BJ (cell line): ENCODE results near the gene NKAIN4. TPM values are rescaled to one million over a fixed set of nuclear protein-coding genes. Genes with fewer than 3 reads are reported as not detected.
A peak's percentile ranks its signal among the peaks of the same experiment; 100 is the strongest.

ENCODE experiments used
- CTCF ChIA-PET: fragments of 350-600 bp; formaldehyde crosslinking; extraction: SDS; loops from one replicate; lab custom pipeline; 2021; ENCODE audit warnings: antibody characterized with exemption, inconsistent platforms; lab: Yijun Ruan, JAX
- POLR2A ChIA-PET: fragments of 300-600 bp; sonication (Branson Sonifier 250); formaldehyde crosslinking; extraction: SDS; loops from one replicate; lab custom pipeline; 2021; ENCODE audit warnings: antibody characterized with exemption; lab: Charles Lee
- DNase-seq: peaks from one replicate; pipeline ENCODE4 v3.0.0-alpha.2; 2011; ENCODE audit warnings: low read depth
- H3K27me3 ChIP-seq: 2 replicates; pipeline ENCODE4 v1.6.0; 2011; ENCODE audit warnings: low read length; ENCODE audit not compliant: control insufficient read depth, insufficient read depth
- H3K36me3 ChIP-seq: 2 replicates; pipeline ENCODE4 v1.5.1; 2011; ENCODE audit warnings: low read length; ENCODE audit not compliant: control insufficient read depth, insufficient read depth
- H3K4me3 ChIP-seq: 2 replicates; pipeline ENCODE4 v1.5.1; 2011; ENCODE audit warnings: low read depth, mild to moderate bottlenecking, control low read depth, low read length
- polyA plus RNA-seq: library from polyadenylated mRNA; depleted of rRNA; stranded (reverse); fragments of >200 nt; gene quantifications from 2 replicates; pipeline ENCODE4 v1.2.3, GENCODE V29; 2011
- TF ChIP-seq, protein P1 (sequence below): IDR thresholded peaks from 2 replicates; pipeline ENCODE4 v1.5.1; 2011; ENCODE audit warnings: low read depth, mild to moderate bottlenecking, control low read depth, inconsistent platforms, low read length, moderate library complexity; ENCODE audit not compliant: insufficient read depth

Gene NKAIN4
- polyA plus RNA-seq, 1 experiment, result not detected

DNA sequence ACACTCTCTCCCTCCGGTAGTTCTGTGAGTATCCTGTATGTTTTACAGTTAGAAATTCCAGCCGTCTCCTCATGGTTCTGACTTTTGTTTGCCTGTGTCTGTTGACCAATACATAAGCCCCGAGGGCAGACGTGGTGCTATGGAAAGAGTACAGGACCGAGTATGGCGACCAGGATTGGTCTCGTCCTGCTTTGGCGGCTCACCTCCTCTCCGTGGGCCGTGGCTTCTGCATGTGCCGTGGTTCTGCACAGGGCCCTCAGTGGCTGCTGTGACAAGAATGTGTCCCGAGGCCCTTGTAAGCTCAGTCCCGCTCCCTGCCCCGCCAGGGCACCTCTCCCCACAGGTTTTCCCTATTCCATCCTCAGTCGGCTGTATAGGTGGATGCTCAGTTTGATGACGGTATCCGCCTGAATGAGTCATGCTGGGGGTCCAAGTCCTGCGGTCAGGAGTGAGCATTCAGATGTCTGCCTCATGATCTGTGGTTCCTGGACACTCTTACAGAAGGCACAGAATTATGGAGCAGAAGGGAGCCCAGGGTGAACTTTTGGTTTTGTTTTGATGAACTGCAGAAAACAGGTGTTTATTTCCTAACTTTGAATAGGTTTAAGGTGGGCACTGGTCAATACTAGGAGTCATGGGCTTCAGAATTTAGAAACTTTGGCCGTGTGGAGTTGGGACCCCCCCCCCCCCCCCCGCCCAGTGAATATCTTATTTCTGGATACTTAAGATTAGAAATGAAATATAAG is 19.5 kb upstream of the NKAIN4 start:
- no peak for DNase-seq
- POLR2A ChIA-PET, result interaction anchor here (0.7 kb wide), 1 partner anchor 40 kb away, joined by 5 read pairs; no protein-coding TSS in a partner anchor
- Histone ChIP-seq H3K36me3 (peaks cover 27% of the 10 kb centered on the region), H3K4me3 (peak overlapping the region; percentile 99), H3K27me3 (0 out of 2 replicates have a peak, but pooled peaks cover under 1% of the 10 kb centered on the region)
- CTCF ChIA-PET, result interaction anchor here (1.1 to 5.4 kb wide), 7 partner anchors 13 to 50 kb away, joined by 3 to 37 read pairs (median 7); no protein-coding TSS in a partner anchor
- TF ChIP-seq, protein P1, sequence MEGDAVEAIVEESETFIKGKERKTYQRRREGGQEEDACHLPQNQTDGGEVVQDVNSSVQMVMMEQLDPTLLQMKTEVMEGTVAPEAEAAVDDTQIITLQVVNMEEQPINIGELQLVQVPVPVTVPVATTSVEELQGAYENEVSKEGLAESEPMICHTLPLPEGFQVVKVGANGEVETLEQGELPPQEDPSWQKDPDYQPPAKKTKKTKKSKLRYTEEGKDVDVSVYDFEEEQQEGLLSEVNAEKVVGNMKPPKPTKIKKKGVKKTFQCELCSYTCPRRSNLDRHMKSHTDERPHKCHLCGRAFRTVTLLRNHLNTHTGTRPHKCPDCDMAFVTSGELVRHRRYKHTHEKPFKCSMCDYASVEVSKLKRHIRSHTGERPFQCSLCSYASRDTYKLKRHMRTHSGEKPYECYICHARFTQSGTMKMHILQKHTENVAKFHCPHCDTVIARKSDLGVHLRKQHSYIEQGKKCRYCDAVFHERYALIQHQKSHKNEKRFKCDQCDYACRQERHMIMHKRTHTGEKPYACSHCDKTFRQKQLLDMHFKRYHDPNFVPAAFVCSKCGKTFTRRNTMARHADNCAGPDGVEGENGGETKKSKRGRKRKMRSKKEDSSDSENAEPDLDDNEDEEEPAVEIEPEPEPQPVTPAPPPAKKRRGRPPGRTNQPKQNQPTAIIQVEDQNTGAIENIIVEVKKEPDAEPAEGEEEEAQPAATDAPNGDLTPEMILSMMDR, result no peak

DNA sequence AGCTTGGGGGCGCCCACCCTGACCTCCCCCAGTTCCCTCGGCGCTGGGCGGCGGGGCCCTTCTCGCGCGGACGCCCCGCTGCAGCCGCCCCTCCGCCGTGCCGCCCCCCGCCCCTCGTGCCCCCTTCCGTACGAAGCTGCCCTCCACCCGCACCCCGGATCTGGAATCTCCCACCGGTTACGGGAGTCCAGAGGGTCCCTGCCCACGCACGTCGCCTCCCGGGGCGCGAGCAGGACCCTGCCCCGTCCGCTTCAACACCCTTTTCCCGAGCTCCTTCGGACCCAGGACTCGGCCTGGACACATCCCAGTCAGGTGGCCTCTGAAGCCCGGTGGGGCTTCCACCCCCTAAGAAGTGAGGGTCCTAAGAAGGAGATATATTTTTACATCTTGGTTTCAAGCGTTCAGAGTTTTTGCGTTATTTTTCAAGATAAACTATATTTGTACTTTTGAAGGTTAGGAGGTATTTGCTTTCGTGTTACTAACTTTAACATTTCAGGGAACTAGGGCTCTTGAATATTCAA is 18.9 kb upstream of the NKAIN4 start:
- POLR2A ChIA-PET, result interaction anchor here (0.6 to 0.7 kb wide), 2 partner anchors 40 to 592 kb away, joined by 5 to 7 read pairs; partner anchors contain the start of gene TPD52L2
- Histone ChIP-seq H3K27me3 (peaks cover 1% of the 10 kb centered on the region; the same call in 1 of the 2 replicates), H3K36me3 (peaks cover 21% of the 10 kb centered on the region), H3K4me3 (peak overlapping the region; percentile 99)
- DNase-seq, result no peak
- TF ChIP-seq, protein P1, result no peak
- CTCF ChIA-PET, result interaction anchor here (0.5 to 5.4 kb wide), 6 partner anchors 16 to 215 kb away, joined by 3 to 37 read pairs (median 6); no protein-coding TSS in a partner anchor

DNA sequence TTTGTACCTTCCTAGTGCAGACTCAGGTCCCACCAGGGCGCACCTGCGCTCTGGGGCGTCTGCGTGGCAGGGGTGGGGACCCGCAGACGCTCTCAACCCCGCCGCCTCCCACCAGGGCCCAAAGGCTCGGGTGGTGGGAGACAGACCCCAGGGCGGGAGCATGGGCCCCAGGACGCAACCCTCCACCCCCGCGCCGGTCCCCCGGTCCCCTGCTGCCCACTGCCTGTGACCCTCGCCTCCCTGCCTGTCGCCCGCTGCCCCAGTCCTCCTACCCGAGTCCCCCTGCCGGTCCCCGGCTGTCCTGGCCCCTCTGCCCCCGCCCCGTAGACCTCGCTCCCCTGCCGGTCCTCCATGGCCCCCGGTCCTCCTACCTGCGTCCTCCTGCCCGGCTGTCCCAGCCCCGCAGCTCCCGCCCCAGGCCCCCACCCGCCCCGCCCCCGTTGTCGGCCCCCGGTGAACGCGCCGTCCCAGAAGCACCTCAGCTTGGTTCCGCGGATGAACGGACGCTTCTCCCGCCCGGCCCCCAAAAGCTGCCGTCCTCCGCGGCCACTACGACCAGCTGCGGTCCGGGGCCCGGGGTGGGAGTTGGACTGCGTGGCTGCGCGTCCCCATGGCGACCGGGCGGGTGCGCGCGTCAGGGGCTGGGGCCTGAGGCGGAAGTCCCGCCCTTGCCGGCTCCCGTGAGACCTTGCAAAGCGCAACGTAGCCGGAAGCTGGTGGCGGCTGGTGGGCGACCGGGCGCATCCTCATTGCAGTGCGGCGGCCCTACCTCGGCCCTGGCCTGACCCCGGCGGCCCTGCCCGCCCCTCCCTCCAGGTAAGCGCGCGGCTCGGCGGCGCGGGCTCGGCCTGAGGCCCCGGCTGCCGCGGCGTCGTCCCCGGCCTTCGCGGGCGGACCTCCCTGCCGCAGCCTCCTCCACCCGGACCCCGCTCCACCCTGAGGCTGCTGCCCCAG is 18.1 kb upstream of the NKAIN4 start, which contains the start of gene ARFGAP1:
Gene ARFGAP1 (plus strand): TSS at position 709 of the 954 bp plus-strand sequence. CDS start 2,768 bp downstream, outside the sequence.
- CTCF ChIA-PET, result interaction anchor here (0.5 to 5.4 kb wide), 6 partner anchors 16 to 215 kb away, joined by 3 to 37 read pairs (median 6); no protein-coding TSS in a partner anchor
- H3K36me3 ChIP-seq, result peaks cover 13% of the 10 kb centered on the region
- TF ChIP-seq, protein P1, result no peak
- DNase-seq, result no peak
- POLR2A ChIA-PET, result interaction anchor here (0.6 kb wide), 1 partner anchor 593 kb away, joined by 7 read pairs; the partner anchor contains the start of gene TPD52L2
- peak within 1 kb of the TSS; percentile 99 for H3K4me3 ChIP-seq
- H3K27me3 ChIP-seq, result peaks cover 2% of the 10 kb centered on the region; the same call in 1 of the 2 replicates

DNA sequence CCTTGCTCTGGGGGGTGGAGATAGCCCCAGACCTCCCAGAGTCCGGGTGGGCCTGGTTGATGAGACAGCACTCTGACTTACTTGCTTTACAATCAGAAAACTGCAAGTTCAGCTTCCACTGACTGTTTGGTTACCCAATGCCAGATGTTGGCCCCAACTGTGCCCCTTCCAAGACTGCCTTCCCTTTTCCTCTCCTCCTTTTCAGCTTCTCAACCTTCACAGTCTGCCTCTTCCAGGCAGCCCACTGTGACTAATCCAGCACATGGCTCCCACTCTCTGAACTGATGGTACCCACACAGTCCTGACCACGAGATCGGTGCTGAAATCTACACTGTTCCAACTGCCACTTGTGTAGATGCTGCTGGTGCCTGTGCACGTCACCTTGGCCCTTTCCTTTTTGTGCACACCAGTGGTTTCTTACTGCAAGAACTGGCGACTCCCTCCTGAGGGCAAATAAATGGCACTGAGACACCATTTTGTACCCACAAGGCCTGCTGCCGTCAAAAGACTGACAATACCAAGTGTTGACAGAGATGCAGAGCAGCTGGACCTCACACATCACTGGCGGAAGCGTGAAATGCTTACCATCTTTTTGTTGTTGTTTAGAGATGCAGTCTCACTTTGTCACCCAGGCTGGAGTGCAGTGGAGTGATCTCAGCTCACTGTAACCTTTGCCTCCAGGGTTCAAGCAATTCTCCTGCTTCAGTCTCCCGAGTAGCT is 16.5 kb upstream of the NKAIN4 start:
- no peak overlapping the region for H3K4me3 ChIP-seq
- peaks cover 4% of the 10 kb centered on the region; the same call in 1 of the 2 replicates for H3K27me3 ChIP-seq
- TF ChIP-seq, protein P1, result no peak
- peaks cover 5% of the 10 kb centered on the region for H3K36me3 ChIP-seq
- POLR2A ChIA-PET, result no interaction called here
- CTCF ChIA-PET, result interaction anchor here (1.1 to 5.4 kb wide), 6 partner anchors 11 to 47 kb away, joined by 3 to 37 read pairs (median 7); no protein-coding TSS in a partner anchor
- no peak for DNase-seq
